Measurements from ENCODE around the gene ABAT. TPM values are rescaled to one million over a fixed set of nuclear protein-coding genes. Genes with fewer than 3 reads are reported as not detected.

ABAT gene
- total and polyA plus RNA-seq, 10 of the 15 experiments (the other 5 are each of a cell fraction or from before 2014, with no cell fraction given): 1.0 to 10.6 (median 1.9) TPM

GRCh38 chr16:8632675-8633182 lies 41.7 kb upstream of the ABAT start:
- Histone ChIP-seq H3K4me3 (no peak overlapping the region), H3K79me2 (ENCODE audit: control insufficient read depth, insufficient read depth, low read length) (no peaks in the 10 kb centered on the region), H3K4me2 (ENCODE audit: control insufficient read depth, insufficient read depth) (no peak overlapping the region), H3K27me3 (replicated peaks in 1 of 2; ENCODE audit: control insufficient read depth in 2 of 2, insufficient read depth in 2 of 2, low read length in 1 of 2) (no peaks in the 10 kb centered on the region), H3K36me3 (ENCODE audit: control insufficient read depth in 2 of 2, insufficient read depth in 2 of 2, low read length in 1 of 2) (peaks cover 11 to 24% of the 10 kb centered on the region in 2 experiments), H4K20me1 (ENCODE audit: control insufficient read depth, insufficient read depth) (no peaks in the 10 kb centered on the region), H3K4me1 (ENCODE audit: control insufficient read depth, insufficient read depth, low read length) (no peaks in the 10 kb centered on the region), H3K9me3 (replicated peaks; ENCODE audit: control insufficient read depth, insufficient read depth, low read length) (no peaks in the 10 kb centered on the region), H2AFZ (ENCODE audit: control insufficient read depth, low read depth, low read length) (no peak overlapping the region), H3K9ac (ENCODE audit: control insufficient read depth, insufficient read depth, low read length) (no peak overlapping the region), H3K27ac (ENCODE audit: control insufficient read depth, insufficient read depth) (no peak overlapping the region)
- CTCF ChIA-PET: no interaction called here
- ATAC-seq: no peak
- no peak for FAIRE-seq
- intact Hi-C loops (cut with micrococcal nuclease; ENCODE audit: unreplicated experiment) (no loop called here), in situ Hi-C loops (cut with MboI) (no loop called here)
- POLR2A ChIA-PET: no interaction called here
- no TSS peak for BruUV-seq (replicated peaks)
- RAD21 ChIA-PET (ENCODE audit: unreplicated experiment): no interaction called here
- TF ChIP-seq CBFB (IDR thresholded peaks at IDR 0.05; ENCODE audit: low read depth) (no peak), JUND (IDR thresholded peaks at IDR 0.05; ENCODE audit: low read depth, low read length) (no peak), CBX5 (IDR thresholded peaks at IDR 0.05; ENCODE audit: low read depth) (no peak), ZBTB11 (CRISPR knock-in tag; IDR thresholded peaks at IDR 0.05) (no peak), ATF2 (IDR thresholded peaks at IDR 0.05; ENCODE audit: low read length) (no peak), TCF7 (IDR thresholded peaks at IDR 0.05; ENCODE audit: borderline replicate concordance) (no peak), TBL1XR1 (IDR thresholded peaks at IDR 0.05; ENCODE audit: low read depth, low read length) (no peak), ZBED1 (IDR thresholded peaks at IDR 0.05; ENCODE audit: borderline replicate concordance) (no peak), POU2F2 (IDR thresholded peaks at IDR 0.05; ENCODE audit: borderline replicate concordance, low read depth, low read length) (no peak), POLR2A (IDR thresholded peaks at IDR 0.05; ENCODE audit: low read depth, low read length) (no peak), MXI1 (IDR thresholded peaks at IDR 0.05; ENCODE audit: low read depth, low read length) (no peak), NFYA (IDR thresholded peaks at IDR 0.05; ENCODE audit: borderline replicate concordance, low read depth, low read length) (no peak), RAD21 (IDR thresholded peaks at IDR 0.05; ENCODE audit: insufficient read depth, low read depth, low read length) (no peak), ESRRA (IDR thresholded peaks at IDR 0.05; ENCODE audit: low read length) (no peak), EGR1 (IDR thresholded peaks at IDR 0.05; ENCODE audit: borderline replicate concordance in 1 of 2, low read depth in 2 of 2, low read length in 2 of 2) (no peak), SUPT20H (IDR thresholded peaks at IDR 0.05; ENCODE audit: borderline replicate concordance, control insufficient read depth, low read depth, low read length) (no peak), IKZF2 (IDR thresholded peaks at IDR 0.05) (no peak)
- TF ChIP-seq, protein P1, sequence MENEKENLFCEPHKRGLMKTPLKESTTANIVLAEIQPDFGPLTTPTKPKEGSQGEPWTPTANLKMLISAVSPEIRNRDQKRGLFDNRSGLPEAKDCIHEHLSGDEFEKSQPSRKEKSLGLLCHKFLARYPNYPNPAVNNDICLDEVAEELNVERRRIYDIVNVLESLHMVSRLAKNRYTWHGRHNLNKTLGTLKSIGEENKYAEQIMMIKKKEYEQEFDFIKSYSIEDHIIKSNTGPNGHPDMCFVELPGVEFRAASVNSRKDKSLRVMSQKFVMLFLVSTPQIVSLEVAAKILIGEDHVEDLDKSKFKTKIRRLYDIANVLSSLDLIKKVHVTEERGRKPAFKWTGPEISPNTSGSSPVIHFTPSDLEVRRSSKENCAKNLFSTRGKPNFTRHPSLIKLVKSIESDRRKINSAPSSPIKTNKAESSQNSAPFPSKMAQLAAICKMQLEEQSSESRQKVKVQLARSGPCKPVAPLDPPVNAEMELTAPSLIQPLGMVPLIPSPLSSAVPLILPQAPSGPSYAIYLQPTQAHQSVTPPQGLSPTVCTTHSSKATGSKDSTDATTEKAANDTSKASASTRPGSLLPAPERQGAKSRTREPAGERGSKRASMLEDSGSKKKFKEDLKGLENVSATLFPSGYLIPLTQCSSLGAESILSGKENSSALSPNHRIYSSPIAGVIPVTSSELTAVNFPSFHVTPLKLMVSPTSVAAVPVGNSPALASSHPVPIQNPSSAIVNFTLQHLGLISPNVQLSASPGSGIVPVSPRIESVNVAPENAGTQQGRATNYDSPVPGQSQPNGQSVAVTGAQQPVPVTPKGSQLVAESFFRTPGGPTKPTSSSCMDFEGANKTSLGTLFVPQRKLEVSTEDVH (IDR thresholded peaks at IDR 0.05; ENCODE audit: low read depth, partially characterized antibody): no peak
- SMC1A ChIA-PET (ENCODE audit: uncharacterized antibody, unreplicated experiment): no interaction called here
- no peak for DNase-seq (ENCODE audit: low read depth, low spot score)
- 73% methylated on average over 5 of the region's 5 CpGs for WGBS (ENCODE audit: insufficient coverage, insufficient replicate concordance, low lambda C conversion rate, missing lambda C conversion rate)

All from GM12878 (cell line).